Smooth muscle cell (in vitro differentiated cells): ENCODE data around the gene GJD3. TPM values are rescaled to one million over a fixed set of nuclear protein-coding genes. Genes with fewer than 3 reads are reported as not detected.

ENCODE experiments used
- DNase-seq: peaks from one replicate; lab custom pipeline; 2025; ENCODE audit not compliant: unreplicated experiment; lab: John Stamatoyannopoulos, UW
- H2AFZ ChIP-seq: fragments of 200-600 bp; sonication (generic); 2 replicates; pipeline ENCODE4 v1.6.0; 2016; ENCODE audit warnings: antibody characterized with exemption, low read depth, mild to moderate bottlenecking
- H3F3A ChIP-seq: fragments of 200-600 bp; sonication (generic); 2 replicates; pipeline ENCODE4 v1.6.0; 2017; ENCODE audit warnings: antibody characterized with exemption, low read depth
- H3K27ac ChIP-seq: fragments of 200-600 bp; sonication (generic); 2 replicates; pipeline ENCODE4 v1.5.1; 2016; ENCODE audit warnings: low read depth, mild to moderate bottlenecking
- H3K27me3 ChIP-seq: fragments of 200-600 bp; sonication (generic); 2 replicates; pipeline ENCODE4 v1.6.1; 2016; ENCODE audit warnings: low read depth, mild to moderate bottlenecking
- H3K36me3 ChIP-seq: fragments of 200-600 bp; sonication (generic); 2 replicates; pipeline ENCODE4 v1.5.1; 2016; ENCODE audit warnings: low read depth
- H3K4me1 ChIP-seq: fragments of 200-600 bp; sonication (generic); 2 replicates; pipeline ENCODE4 v1.5.1; 2016; ENCODE audit warnings: low read depth
- H3K4me2 ChIP-seq: fragments of 200-600 bp; sonication (generic); 2 replicates; pipeline ENCODE4 v1.6.0; 2016; ENCODE audit warnings: mild to moderate bottlenecking
- H3K4me3 ChIP-seq: fragments of 200-600 bp; sonication (generic); 2 replicates; pipeline ENCODE4 v1.5.1; 2016; ENCODE audit warnings: mild to moderate bottlenecking
- H3K79me2 ChIP-seq: fragments of 200-600 bp; sonication (generic); 2 replicates; pipeline ENCODE4 v1.6.0; 2016; ENCODE audit warnings: low read depth, mild to moderate bottlenecking
- H3K9ac ChIP-seq: fragments of 200-600 bp; sonication (generic); 2 replicates; pipeline ENCODE4 v1.6.0; 2016; ENCODE audit warnings: low read depth
- H3K9me3 ChIP-seq: fragments of 200-600 bp; sonication (generic); replicated peaks from 2 replicates; pipeline ENCODE4 v1.5.1; 2016; ENCODE audit warnings: low read depth
- H4K20me1 ChIP-seq: fragments of 200-600 bp; sonication (generic); 2 replicates; pipeline ENCODE4 v1.6.0; 2016; ENCODE audit warnings: low read depth
- WGBS: methylation state at CpG from one replicate; pipeline ENCODE4 v1.1.7; 2016; ENCODE audit warnings: low lambda C conversion rate; 5-methylcytosine and 5-hydroxymethylcytosine counted together
- polyA plus RNA-seq: library from polyadenylated mRNA; unstranded; fragments of >200 nt; fragmentation: Nextera tagmentation; extraction: Ambion mirVana; gene quantifications from 2 replicates; pipeline ENCODE4 v1.2.1, GENCODE V29; 2016
- total RNA-seq: library from RNA; depleted of rRNA; stranded (reverse); fragments of >200 nt; gene quantifications from 2 replicates; pipeline ENCODE4 v1.2.3, GENCODE V29; 2014
- TF ChIP-seq, protein P1 (sequence below): fragments of 200-600 bp; sonication (generic); IDR thresholded peaks from 2 replicates; pipeline ENCODE4 v1.5.1; 2017; ENCODE audit warnings: borderline replicate concordance, mild to moderate bottlenecking, antibody characterized with exemption; ENCODE audit not compliant: insufficient read depth, poor library complexity, severe bottlenecking

GJD3 gene
- total and polyA plus RNA-seq, 2 experiments from 2014 or later, result 0.30 TPM; not detected in 1

DNA sequence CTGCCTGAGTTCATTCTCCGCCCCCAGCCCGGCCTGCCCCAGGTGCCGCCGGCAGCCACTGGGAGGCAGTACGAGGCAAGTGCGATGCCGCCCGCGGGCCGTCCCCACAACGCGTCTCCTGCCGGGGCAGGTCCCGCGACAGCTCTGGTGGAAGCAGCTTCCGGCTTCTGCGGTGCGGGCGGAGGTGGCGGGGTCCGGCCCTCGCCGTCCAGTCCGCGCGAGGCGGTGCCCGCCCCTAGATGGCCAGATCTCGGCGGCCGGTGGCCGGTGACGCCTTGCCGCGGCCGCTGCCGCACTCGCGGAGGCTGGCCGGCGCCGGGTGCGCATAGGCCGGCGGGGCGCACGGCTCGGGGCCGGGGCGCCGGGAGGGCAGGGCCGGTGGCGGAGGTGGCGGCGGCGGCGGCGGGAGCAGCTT is 1.8 kb downstream of the GJD3 start:
- no peak overlapping the region for H3K27ac ChIP-seq
- peak overlapping the region; percentile 87 for H2AFZ ChIP-seq
- DNase-seq, result no peak
- H3K36me3 ChIP-seq, result no peaks in the 10 kb centered on the region
- under 1% methylated on average over 54 of the region's 58 CpGs for WGBS
- TF ChIP-seq, protein P1, sequence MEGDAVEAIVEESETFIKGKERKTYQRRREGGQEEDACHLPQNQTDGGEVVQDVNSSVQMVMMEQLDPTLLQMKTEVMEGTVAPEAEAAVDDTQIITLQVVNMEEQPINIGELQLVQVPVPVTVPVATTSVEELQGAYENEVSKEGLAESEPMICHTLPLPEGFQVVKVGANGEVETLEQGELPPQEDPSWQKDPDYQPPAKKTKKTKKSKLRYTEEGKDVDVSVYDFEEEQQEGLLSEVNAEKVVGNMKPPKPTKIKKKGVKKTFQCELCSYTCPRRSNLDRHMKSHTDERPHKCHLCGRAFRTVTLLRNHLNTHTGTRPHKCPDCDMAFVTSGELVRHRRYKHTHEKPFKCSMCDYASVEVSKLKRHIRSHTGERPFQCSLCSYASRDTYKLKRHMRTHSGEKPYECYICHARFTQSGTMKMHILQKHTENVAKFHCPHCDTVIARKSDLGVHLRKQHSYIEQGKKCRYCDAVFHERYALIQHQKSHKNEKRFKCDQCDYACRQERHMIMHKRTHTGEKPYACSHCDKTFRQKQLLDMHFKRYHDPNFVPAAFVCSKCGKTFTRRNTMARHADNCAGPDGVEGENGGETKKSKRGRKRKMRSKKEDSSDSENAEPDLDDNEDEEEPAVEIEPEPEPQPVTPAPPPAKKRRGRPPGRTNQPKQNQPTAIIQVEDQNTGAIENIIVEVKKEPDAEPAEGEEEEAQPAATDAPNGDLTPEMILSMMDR, result peak; percentile 47
- H3K4me3 ChIP-seq, result peak overlapping the region; percentile 56
- H3F3A ChIP-seq, result no peaks in the 10 kb centered on the region
- peak overlapping the region; percentile 94 for H3K4me2 ChIP-seq
- H3K27me3 ChIP-seq, result peaks cover 15% of the 10 kb centered on the region
- H3K9me3 ChIP-seq, result no peaks in the 10 kb centered on the region
- peaks cover 4% of the 10 kb centered on the region for H3K4me1 ChIP-seq
- no peaks in the 10 kb centered on the region for H4K20me1 ChIP-seq
- H3K9ac ChIP-seq, result no peak overlapping the region
- no peaks in the 10 kb centered on the region for H3K79me2 ChIP-seq

DNA sequence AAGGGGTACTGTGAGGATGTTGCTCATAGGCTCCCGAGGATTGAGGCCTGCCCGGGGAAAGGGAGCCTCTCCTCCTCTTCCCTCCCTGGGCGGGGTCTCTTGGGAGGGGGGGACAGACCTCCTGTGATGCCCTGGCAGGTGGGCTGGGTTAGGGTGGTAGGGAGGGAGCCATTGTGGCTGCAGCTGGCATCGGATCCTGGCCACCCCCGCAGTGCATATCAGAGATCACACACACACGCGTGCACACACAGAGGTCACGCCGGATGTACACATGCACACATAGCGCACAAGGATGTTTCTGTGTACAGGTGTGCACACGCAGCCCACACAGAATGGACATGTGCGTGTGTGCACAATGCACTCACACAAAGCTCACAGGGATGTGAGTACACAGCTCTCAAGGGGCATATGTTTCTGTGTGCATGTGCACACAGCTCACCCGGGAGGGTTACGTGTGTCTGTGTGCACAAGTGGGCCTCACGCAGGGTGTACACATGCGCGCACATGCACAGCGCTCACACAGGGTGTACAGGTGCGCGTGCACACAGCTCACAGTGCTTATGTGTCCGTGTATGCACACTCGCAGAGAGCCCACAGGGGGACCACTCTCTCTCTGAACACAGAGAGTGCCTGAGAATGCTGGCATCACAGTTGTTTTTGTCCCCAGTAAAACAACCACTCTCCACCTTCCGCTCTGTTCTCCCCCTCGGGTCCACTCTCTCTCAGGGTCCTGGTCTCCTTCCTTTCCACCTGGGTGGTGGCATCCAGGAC is 2.4 kb downstream of the GJD3 start:
- Histone ChIP-seq H3K36me3 (no peaks in the 10 kb centered on the region), H3K4me3 (peak overlapping the region; percentile 56), H3K9me3 (no peaks in the 10 kb centered on the region), H4K20me1 (no peaks in the 10 kb centered on the region), H3F3A (no peaks in the 10 kb centered on the region), H3K27me3 (peaks cover 15% of the 10 kb centered on the region), H3K9ac (no peak overlapping the region), H3K79me2 (no peaks in the 10 kb centered on the region), H3K4me2 (peak overlapping the region; percentile 94), H3K4me1 (peaks cover 4% of the 10 kb centered on the region), H3K27ac (no peak overlapping the region), H2AFZ (peak overlapping the region; percentile 72)
- 82% methylated on average over 22 of the region's 24 CpGs for WGBS
- no peak for DNase-seq
- TF ChIP-seq, protein P1, result no peak

DNA sequence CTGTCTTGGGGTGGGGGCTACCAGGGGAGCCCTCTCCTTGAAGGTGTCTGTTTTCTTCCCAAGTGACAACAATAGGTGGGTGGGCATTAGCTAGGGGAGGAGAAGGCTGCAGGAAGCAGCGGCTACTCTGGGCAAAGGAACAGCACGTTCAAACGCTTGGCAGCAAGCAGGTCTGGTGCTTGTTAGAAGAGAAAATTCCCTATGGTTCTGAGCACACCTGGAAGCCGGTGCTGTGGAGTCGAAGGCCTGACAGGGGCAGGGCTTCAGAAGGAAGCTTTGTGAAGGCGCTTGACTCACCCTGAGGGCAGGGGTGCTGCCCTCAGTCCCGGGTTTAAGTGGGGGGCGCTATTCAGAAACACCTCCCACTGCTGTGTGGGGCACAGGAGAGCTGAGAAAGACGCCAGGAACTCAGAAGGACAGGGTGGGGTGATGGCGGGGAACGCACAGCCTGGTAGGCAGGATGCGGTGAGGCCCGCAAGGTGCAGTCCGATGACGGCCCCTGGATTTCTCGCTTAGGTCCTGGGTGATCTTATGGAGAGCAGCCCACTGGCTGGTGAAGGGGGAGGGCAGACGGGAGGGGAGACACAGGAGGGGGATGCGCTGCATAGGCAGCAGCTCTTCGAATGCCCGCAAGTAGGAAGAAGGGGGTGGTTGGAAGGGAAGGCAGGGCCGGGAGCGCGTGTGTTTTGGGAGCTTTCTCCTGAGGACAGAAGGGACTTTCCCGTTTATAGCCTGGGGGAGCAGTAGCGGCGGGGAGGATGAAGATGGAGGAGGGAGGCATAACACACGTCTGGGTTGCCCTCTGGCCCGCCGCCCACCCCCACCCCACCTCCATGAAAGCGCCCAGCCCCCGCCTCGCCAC is 3.2 kb downstream of the GJD3 start:
- TF ChIP-seq, protein P1, result no peak
- no peak overlapping the region for H3K9ac ChIP-seq
- H3K27me3 ChIP-seq, result peaks cover 15% of the 10 kb centered on the region
- 71% methylated on average over 26 of the region's 32 CpGs for WGBS
- peaks cover 4% of the 10 kb centered on the region for H3K4me1 ChIP-seq
- no peak overlapping the region for H2AFZ ChIP-seq
- DNase-seq, result no peak
- no peaks in the 10 kb centered on the region for H3K9me3 ChIP-seq
- H4K20me1 ChIP-seq, result no peaks in the 10 kb centered on the region
- H3K4me2 ChIP-seq, result no peak overlapping the region
- no peak overlapping the region for H3K27ac ChIP-seq
- H3K79me2 ChIP-seq, result no peaks in the 10 kb centered on the region
- H3K36me3 ChIP-seq, result no peaks in the 10 kb centered on the region
- H3K4me3 ChIP-seq, result no peak overlapping the region
- H3F3A ChIP-seq, result no peaks in the 10 kb centered on the region
